ENCODE data around the gene XYLB.
"Not testable (repeated sequence)": the region's sequence is repeated elsewhere in the genome, so short reads cannot be mapped to it uniquely, and the experiment has no call there.

Gene XYLB

GRCh38 chr3:38396239-38396638 is 49.7 kb downstream of the XYLB start:
- DNase-seq (ENCODE audit: low spot score) = no peak

GRCh38 chr3:38396861-38397260 is 50.3 kb downstream of the XYLB start:
- DNase-seq (ENCODE audit: low spot score) = no peak

- no peak for DNase-seq (ENCODE audit: low spot score)
These were observed 50.7 kb downstream of the XYLB start for GRCh38 chr3:38397320-38397719.

- DNase-seq (ENCODE audit: low spot score) = no peak
These were observed 54.8 kb downstream of the XYLB start for GRCh38 chr3:38401246-38401962.

GRCh38 chr3:38404286-38404685 is 57.7 kb downstream of the XYLB start:
- no peak for DNase-seq (ENCODE audit: low spot score)

- no peak for DNase-seq (ENCODE audit: low spot score)
These were observed 65.0 kb downstream of the XYLB start for GRCh38 chr3:38411591-38411990.

- not testable (repeated sequence) for DNase-seq (ENCODE audit: low spot score)
These were observed 74.2 kb downstream of the XYLB start for GRCh38 chr3:38420758-38421157.

- no peak for DNase-seq (ENCODE audit: low spot score)
These were observed 75.2 kb downstream of the XYLB start for GRCh38 chr3:38421679-38422336.

- not testable (repeated sequence) for DNase-seq (ENCODE audit: low spot score)
These were observed 80.3 kb downstream of the XYLB start for GRCh38 chr3:38426798-38427426.

GRCh38 chr3:38432871-38433658 is 86.5 kb downstream of the XYLB start:
- DNase-seq (ENCODE audit: low spot score) = not testable (repeated sequence)

GRCh38 chr3:38433661-38434060 is 87.1 kb downstream of the XYLB start:
- not testable (repeated sequence) for DNase-seq (ENCODE audit: low spot score)

GRCh38 chr3:38438436-38439069 is 92.0 kb downstream of the XYLB start:
- DNase-seq (ENCODE audit: low spot score) = not testable (repeated sequence)

- not testable (repeated sequence) for DNase-seq (ENCODE audit: low spot score)
These were observed 96.6 kb downstream of the XYLB start for GRCh38 chr3:38443205-38443604.

- no peak for DNase-seq (ENCODE audit: low spot score)
These were observed 99.6 kb downstream of the XYLB start for GRCh38 chr3:38446085-38446686.

GRCh38 chr3:38446812-38447211 is 100.2 kb downstream of the XYLB start:
- no peak for DNase-seq (ENCODE audit: low spot score)

GRCh38 chr3:38450853-38451252 is 104.3 kb downstream of the XYLB start:
- DNase-seq (ENCODE audit: low spot score) = no peak

- peak; percentile 90 for DNase-seq (ENCODE audit: low spot score)
These were observed 106.7 kb downstream of the XYLB start, which contains the start of gene ACVR2B for GRCh38 chr3:38453075-38453912. TSS of gene ACVR2B (plus strand) at chr3:38453890. CDS start at chr3:38454323, 433 bp downstream.

- DNase-seq (ENCODE audit: low spot score) = no peak
These were observed 107.3 kb downstream of the XYLB start for GRCh38 chr3:38453913-38454177.

- no peak for DNase-seq (ENCODE audit: low spot score)
These were observed 107.7 kb downstream of the XYLB start for GRCh38 chr3:38454178-38454883.
